ENCODE results near the gene LIMA1. TPM values are rescaled to one million over a fixed set of nuclear protein-coding genes. Genes with fewer than 3 reads are reported as not detected.

Gene LIMA1
- total and polyA plus RNA-seq, 9 of the 15 experiments (the other 6 are each of a cell fraction or from before 2014, with no cell fraction given), result 20.2 to 37.8 (median 27.3) TPM

DNA sequence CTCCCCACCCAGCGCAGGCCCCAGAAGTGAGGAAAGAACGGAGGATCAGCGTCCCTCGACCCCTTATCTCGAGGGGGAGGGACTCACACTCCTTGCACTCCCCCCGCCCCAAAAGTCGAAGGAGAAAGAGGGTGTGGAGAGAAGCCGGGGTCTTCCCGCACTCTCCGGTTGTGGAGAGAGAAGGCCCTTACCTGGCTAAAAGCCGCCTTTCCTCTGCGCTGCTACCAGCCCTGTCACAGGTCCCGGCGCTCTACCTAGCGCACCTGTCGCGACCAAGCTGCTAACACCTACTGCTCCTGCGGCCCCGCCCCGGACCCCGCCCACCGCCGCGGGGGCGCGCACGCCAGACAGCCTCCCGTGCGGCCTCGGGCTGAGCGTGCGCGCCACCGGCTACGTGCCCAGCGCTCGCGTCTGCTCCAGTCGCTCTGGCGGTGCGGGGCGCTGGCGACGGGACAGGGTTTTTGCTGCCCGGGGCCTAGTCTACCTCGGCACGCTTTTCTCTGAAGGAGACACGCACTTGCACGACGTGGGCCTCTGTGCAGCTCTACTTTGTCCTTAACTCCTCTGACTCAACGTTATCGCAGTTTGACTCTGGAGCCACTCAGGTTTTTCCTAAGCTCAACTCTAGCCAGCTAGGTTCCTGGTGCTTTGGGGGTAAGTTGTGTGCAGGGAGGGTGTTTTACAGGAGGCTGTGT, at the start of gene LIMA1 (continued):
- TF ChIP-seq, protein P1, sequence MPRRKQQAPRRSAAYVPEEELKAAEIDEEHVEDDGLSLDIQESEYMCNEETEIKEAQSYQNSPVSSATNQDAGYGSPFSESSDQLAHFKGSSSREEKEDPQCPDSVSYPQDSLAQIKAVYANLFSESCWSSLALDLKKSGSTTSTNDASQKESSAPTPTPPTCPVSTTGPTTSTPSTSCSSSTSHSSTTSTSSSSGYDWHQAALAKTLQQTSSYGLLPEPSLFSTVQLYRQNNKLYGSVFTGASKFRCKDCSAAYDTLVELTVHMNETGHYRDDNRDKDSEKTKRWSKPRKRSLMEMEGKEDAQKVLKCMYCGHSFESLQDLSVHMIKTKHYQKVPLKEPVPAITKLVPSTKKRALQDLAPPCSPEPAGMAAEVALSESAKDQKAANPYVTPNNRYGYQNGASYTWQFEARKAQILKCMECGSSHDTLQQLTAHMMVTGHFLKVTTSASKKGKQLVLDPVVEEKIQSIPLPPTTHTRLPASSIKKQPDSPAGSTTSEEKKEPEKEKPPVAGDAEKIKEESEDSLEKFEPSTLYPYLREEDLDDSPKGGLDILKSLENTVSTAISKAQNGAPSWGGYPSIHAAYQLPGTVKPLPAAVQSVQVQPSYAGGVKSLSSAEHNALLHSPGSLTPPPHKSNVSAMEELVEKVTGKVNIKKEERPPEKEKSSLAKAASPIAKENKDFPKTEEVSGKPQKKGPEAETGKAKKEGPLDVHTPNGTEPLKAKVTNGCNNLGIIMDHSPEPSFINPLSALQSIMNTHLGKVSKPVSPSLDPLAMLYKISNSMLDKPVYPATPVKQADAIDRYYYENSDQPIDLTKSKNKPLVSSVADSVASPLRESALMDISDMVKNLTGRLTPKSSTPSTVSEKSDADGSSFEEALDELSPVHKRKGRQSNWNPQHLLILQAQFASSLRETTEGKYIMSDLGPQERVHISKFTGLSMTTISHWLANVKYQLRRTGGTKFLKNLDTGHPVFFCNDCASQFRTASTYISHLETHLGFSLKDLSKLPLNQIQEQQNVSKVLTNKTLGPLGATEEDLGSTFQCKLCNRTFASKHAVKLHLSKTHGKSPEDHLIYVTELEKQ (CRISPR knock-in tag; IDR thresholded peaks at IDR 0.05), result no peak
- peak; percentile 48 for TF ChIP-seq SETDB1 (IDR thresholded peaks at IDR 0.05; ENCODE audit: low read length)
- TF ChIP-seq, protein P2, sequence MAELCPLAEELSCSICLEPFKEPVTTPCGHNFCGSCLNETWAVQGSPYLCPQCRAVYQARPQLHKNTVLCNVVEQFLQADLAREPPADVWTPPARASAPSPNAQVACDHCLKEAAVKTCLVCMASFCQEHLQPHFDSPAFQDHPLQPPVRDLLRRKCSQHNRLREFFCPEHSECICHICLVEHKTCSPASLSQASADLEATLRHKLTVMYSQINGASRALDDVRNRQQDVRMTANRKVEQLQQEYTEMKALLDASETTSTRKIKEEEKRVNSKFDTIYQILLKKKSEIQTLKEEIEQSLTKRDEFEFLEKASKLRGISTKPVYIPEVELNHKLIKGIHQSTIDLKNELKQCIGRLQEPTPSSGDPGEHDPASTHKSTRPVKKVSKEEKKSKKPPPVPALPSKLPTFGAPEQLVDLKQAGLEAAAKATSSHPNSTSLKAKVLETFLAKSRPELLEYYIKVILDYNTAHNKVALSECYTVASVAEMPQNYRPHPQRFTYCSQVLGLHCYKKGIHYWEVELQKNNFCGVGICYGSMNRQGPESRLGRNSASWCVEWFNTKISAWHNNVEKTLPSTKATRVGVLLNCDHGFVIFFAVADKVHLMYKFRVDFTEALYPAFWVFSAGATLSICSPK (IDR thresholded peaks at IDR 0.05; ENCODE audit: borderline replicate concordance), result no peak
- TF ChIP-seq ZBTB1 (CRISPR knock-in tag; IDR thresholded peaks at IDR 0.05; ENCODE audit: borderline replicate concordance, low read depth), result no peak; the same call in 1 of the 2 replicates
- TF ChIP-seq, protein P3, sequence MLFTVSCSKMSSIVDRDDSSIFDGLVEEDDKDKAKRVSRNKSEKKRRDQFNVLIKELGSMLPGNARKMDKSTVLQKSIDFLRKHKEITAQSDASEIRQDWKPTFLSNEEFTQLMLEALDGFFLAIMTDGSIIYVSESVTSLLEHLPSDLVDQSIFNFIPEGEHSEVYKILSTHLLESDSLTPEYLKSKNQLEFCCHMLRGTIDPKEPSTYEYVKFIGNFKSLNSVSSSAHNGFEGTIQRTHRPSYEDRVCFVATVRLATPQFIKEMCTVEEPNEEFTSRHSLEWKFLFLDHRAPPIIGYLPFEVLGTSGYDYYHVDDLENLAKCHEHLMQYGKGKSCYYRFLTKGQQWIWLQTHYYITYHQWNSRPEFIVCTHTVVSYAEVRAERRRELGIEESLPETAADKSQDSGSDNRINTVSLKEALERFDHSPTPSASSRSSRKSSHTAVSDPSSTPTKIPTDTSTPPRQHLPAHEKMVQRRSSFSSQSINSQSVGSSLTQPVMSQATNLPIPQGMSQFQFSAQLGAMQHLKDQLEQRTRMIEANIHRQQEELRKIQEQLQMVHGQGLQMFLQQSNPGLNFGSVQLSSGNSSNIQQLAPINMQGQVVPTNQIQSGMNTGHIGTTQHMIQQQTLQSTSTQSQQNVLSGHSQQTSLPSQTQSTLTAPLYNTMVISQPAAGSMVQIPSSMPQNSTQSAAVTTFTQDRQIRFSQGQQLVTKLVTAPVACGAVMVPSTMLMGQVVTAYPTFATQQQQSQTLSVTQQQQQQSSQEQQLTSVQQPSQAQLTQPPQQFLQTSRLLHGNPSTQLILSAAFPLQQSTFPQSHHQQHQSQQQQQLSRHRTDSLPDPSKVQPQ (CRISPR knock-in tag; IDR thresholded peaks at IDR 0.05; ENCODE audit: borderline replicate concordance), result no peak
- peak; percentile 19 for TF ChIP-seq NEUROD1 (IDR thresholded peaks at IDR 0.05; ENCODE audit: borderline replicate concordance, low read depth, low read length, partially characterized antibody)
- no peak for TF ChIP-seq HDAC3 (IDR thresholded peaks at IDR 0.05; ENCODE audit: borderline replicate concordance, partially characterized antibody)
- TF ChIP-seq NFXL1 (CRISPR knock-in tag; IDR thresholded peaks at IDR 0.05), result no peak
- TF ChIP-seq, protein P4, sequence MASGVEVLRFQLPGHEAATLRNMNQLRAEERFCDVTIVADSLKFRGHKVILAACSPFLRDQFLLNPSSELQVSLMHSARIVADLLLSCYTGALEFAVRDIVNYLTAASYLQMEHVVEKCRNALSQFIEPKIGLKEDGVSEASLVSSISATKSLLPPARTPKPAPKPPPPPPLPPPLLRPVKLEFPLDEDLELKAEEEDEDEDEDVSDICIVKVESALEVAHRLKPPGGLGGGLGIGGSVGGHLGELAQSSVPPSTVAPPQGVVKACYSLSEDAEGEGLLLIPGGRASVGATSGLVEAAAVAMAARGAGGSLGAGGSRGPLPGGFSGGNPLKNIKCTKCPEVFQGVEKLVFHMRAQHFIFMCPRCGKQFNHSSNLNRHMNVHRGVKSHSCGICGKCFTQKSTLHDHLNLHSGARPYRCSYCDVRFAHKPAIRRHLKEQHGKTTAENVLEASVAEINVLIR (CRISPR knock-in tag; IDR thresholded peaks at IDR 0.05), result no peak
- TF ChIP-seq ETV6 (IDR thresholded peaks at IDR 0.05; ENCODE audit: borderline replicate concordance in 1 of 2, low read depth in 2 of 2, low read length in 1 of 2), result no peak
- no peak for TF ChIP-seq ETV6 (CRISPR knock-in tag; IDR thresholded peaks at IDR 0.05; ENCODE audit: borderline replicate concordance)
- no peak for TF ChIP-seq NR1H2 (CRISPR knock-in tag; IDR thresholded peaks at IDR 0.05)
- TF ChIP-seq, protein P5, sequence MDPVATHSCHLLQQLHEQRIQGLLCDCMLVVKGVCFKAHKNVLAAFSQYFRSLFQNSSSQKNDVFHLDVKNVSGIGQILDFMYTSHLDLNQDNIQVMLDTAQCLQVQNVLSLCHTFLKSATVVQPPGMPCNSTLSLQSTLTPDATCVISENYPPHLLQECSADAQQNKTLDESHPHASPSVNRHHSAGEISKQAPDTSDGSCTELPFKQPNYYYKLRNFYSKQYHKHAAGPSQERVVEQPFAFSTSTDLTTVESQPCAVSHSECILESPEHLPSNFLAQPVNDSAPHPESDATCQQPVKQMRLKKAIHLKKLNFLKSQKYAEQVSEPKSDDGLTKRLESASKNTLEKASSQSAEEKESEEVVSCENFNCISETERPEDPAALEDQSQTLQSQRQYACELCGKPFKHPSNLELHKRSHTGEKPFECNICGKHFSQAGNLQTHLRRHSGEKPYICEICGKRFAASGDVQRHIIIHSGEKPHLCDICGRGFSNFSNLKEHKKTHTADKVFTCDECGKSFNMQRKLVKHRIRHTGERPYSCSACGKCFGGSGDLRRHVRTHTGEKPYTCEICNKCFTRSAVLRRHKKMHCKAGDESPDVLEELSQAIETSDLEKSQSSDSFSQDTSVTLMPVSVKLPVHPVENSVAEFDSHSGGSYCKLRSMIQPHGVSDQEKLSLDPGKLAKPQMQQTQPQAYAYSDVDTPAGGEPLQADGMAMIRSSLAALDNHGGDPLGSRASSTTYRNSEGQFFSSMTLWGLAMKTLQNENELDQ (CRISPR knock-in tag; IDR thresholded peaks at IDR 0.05; ENCODE audit: borderline replicate concordance), result no peak
- TF ChIP-seq TRIM24 (IDR thresholded peaks at IDR 0.05), result no peak
- no peak for TF ChIP-seq HIVEP1 (CRISPR knock-in tag; IDR thresholded peaks at IDR 0.05)
